HFFc6 (cell line): Measurements from ENCODE around the gene ZNF408. TPM values are rescaled to one million over a fixed set of nuclear protein-coding genes. Genes with fewer than 3 reads are reported as not detected.

Source experiments
- DNase-seq: peaks from one replicate; pipeline ENCODE4 v3.0.0-alpha.2; 2018
- H3K27ac Mint-ChIP-seq: 2 replicates; pipeline ENCODE4 v1.8.0; 2020; ENCODE audit warnings: mild to moderate bottlenecking, mixed read lengths
- H3K27me3 Mint-ChIP-seq: 2 replicates; pipeline ENCODE4 v1.8.0; 2021; ENCODE audit warnings: mild to moderate bottlenecking, moderate library complexity, mixed read lengths; ENCODE audit not compliant: insufficient read depth
- H3K36me3 Mint-ChIP-seq: 2 replicates; pipeline ENCODE4 v1.8.0; 2021; ENCODE audit warnings: low read depth, mixed read lengths
- H3K4me1 Mint-ChIP-seq: 2 replicates; pipeline ENCODE4 v1.8.0; 2020; ENCODE audit warnings: low read depth, mixed read lengths
- H3K4me3 Mint-ChIP-seq: 2 replicates; pipeline ENCODE4 v1.8.0; 2020; ENCODE audit warnings: mild to moderate bottlenecking, moderate library complexity, mixed read lengths
- H3K9me3 Mint-ChIP-seq: 2 replicates; pipeline ENCODE4 v1.8.0; 2020; ENCODE audit warnings: mild to moderate bottlenecking, mixed read lengths
- CTCF ChIP-seq: fragments of 200-600 bp; sonication (generic); IDR thresholded peaks from 2 replicates; pipeline ENCODE4 v1.5.0; 2021; ENCODE audit warnings: antibody characterized with exemption, mild to moderate bottlenecking
- total RNA-seq, 6 experiments: library from RNA; stranded (reverse); fragmentation: NEBNext Ultra II Directional; extraction: Animal tissue kit (Norgen Biotek cat#: 25700); gene quantifications; 2 replicates in 1 of 6; 3 replicates in 5 of 6; pipeline ENCODE4 v1.2.3, GENCODE V29; 2021

Gene ZNF408
- total RNA-seq, 6 experiments from 2014 or later, result 7.6 to 12.3 (median 9.0) TPM

- Mint-ChIP-seq H3K4me1 (no peaks in the 10 kb centered on the region), H3K27me3 (peaks cover 3% of the 10 kb centered on the region), H3K27ac (no peak overlapping the region), H3K4me3 (no peak overlapping the region), H3K9me3 (no peaks in the 10 kb centered on the region), H3K36me3 (0 out of 2 replicates have a peak, but pooled peaks cover 4% of the 10 kb centered on the region)
- DNase-seq, result no peak
- TF ChIP-seq CTCF, result no peak
Observed at GRCh38 chr11:46726206-46726862, 25.5 kb downstream of the ZNF408 start.

- H3K4me3 Mint-ChIP-seq, result no peak overlapping the region
- H3K27me3 Mint-ChIP-seq, result peaks cover 1% of the 10 kb centered on the region
- no peak for TF ChIP-seq CTCF
- no peaks in the 10 kb centered on the region for H3K4me1 Mint-ChIP-seq
- DNase-seq, result no peak
- H3K27ac Mint-ChIP-seq, result no peak overlapping the region
- H3K36me3 Mint-ChIP-seq, result 0 out of 2 replicates have a peak, but pooled peaks cover 4% of the 10 kb centered on the region
- H3K9me3 Mint-ChIP-seq, result no peaks in the 10 kb centered on the region
Observed at GRCh38 chr11:46727952-46728658, 27.3 kb downstream of the ZNF408 start.

GRCh38 chr11:46728659-46729040, 27.8 kb downstream of the ZNF408 start:
- no peaks in the 10 kb centered on the region for H3K9me3 Mint-ChIP-seq
- no peak overlapping the region for H3K4me3 Mint-ChIP-seq
- peaks cover 1% of the 10 kb centered on the region for H3K27me3 Mint-ChIP-seq
- 0 out of 2 replicates have a peak, but pooled peaks cover 4% of the 10 kb centered on the region for H3K36me3 Mint-ChIP-seq
- no peaks in the 10 kb centered on the region for H3K4me1 Mint-ChIP-seq
- no peak for DNase-seq
- H3K27ac Mint-ChIP-seq, result no peak overlapping the region
- no peak for TF ChIP-seq CTCF

- DNase-seq, result no peak
- no peaks in the 10 kb centered on the region for H3K4me1 Mint-ChIP-seq
- peaks cover 1% of the 10 kb centered on the region; the same call in 1 of the 2 replicates for H3K27me3 Mint-ChIP-seq
- no peak overlapping the region for H3K4me3 Mint-ChIP-seq
- H3K36me3 Mint-ChIP-seq, result 0 out of 2 replicates have a peak, but pooled peaks cover 4% of the 10 kb centered on the region
- TF ChIP-seq CTCF, result no peak
- no peaks in the 10 kb centered on the region for H3K9me3 Mint-ChIP-seq
- H3K27ac Mint-ChIP-seq, result no peak overlapping the region
Observed at GRCh38 chr11:46729110-46730027, 28.5 kb downstream of the ZNF408 start.

- DNase-seq, result no peak
- H3K27ac Mint-ChIP-seq, result no peak overlapping the region
- peaks cover 5% of the 10 kb centered on the region for H3K27me3 Mint-ChIP-seq
- TF ChIP-seq CTCF, result no peak
- H3K4me1 Mint-ChIP-seq, result no peaks in the 10 kb centered on the region
- H3K4me3 Mint-ChIP-seq, result no peak overlapping the region
- 0 out of 2 replicates have a peak, but pooled peaks cover 4% of the 10 kb centered on the region for H3K36me3 Mint-ChIP-seq
- H3K9me3 Mint-ChIP-seq, result no peaks in the 10 kb centered on the region
Observed at GRCh38 chr11:46731545-46731944, 30.7 kb downstream of the ZNF408 start.
